Heart left ventricle (tissue), 13 donors: ENCODE data around the gene RASGEF1B.

ENCODE experiments used
- CTCF ChIP-seq, 12 donors: fragments of 200-600 bp; sonication (generic) in 4 of 12; IDR thresholded peaks; one replicate each; pipeline versions ENCODE4 v1.5.0 to v1.8.0; 2018 to 2022; ENCODE audit warnings: antibody characterized with exemption in 12 of 12, mild to moderate bottlenecking in 5 of 12
- POLR2A ChIP-seq, 2 donors: fragments of 450-650 bp; IDR thresholded peaks; one replicate each; pipeline ENCODE4 v1.6.1; 2017; ENCODE audit warnings: antibody characterized with exemption in 2 of 2, mild to moderate bottlenecking in 2 of 2, moderate library complexity in 2 of 2
- donor health status: ischemic (EF 13 %, LVEDD 7.1; RV severe dilation, severe dysfunction).
- donor health status: DM: no; HTN: yes; CAD: no.
- donor health status: DM: no; HTN: no; CAD: no.
- donor health status: ischemic (EF 25% LVEDD 6.9; RV normal size, moderate dysfunction).
- donor health status: ischemic (EF 25% LVEDD 5.7; RV mildly dilated, moderate dysfunction).
- donor health status: ischemic (EF 35%, LVEDD 5.7; RV mildly dilated, moderate dysfunction).
- donor health status: nonischemic (EF 11% LVEDD 7.7; RV severe dilation, severe dysfunction).
- donor health status: DM: yes; HTN: yes; CAD: no.
- donor health status: PGD.
- donor health status: ischemic (EF 29% LVEDD 5.4; RV normal size, mild dysfunction).
- donor health status: nonischemic (EF 23%, LVEDD 6.1; RV moderate dilation, normal function).

GRCh38 chr4:81472281-81473182 lies 825 bp upstream of the RASGEF1B start:
- peak in 6 of 12 donors; percentile 8 to 43 (median 33) for TF ChIP-seq CTCF (IDR thresholded peaks at IDR 0.05)
- TF ChIP-seq POLR2A (IDR thresholded peaks at IDR 0.05): no peak
